Adrenal gland (tissue), 12 donors: ENCODE results near the gene SPDYC. TPM values are rescaled to one million over a fixed set of nuclear protein-coding genes. Genes with fewer than 3 reads are reported as not detected.
A peak's percentile ranks its signal among the peaks of the same experiment; 100 is the strongest.

Source experiments
- DNase-seq, 7 donors: peaks; one replicate each; pipeline ENCODE4 v3.0.0-alpha.2; 2019 to 2020
- H3K27ac ChIP-seq, 5 donors: fragments of 200-600 bp; sonication (generic) in 4 of 5; 1 replicate in 3 of 5; 2 replicates in 2 of 5; pipeline versions ENCODE4 v1.5.1 to v1.8.0; 2016 to 2020; ENCODE audit warnings: mild to moderate bottlenecking in 1 of 5
- H3K27me3 ChIP-seq: fragments of 200-600 bp; 2 replicates; pipeline ENCODE4 v1.8.0; 2021
- H3K36me3 ChIP-seq, 2 donors: fragments of 200-600 bp; replicated peaks in 1 of 2; 1 replicate in 1 of 2; 2 replicates in 1 of 2; pipeline versions ENCODE4 v1.5.1 to v1.8.0; 2018 to 2022
- H3K4me1 ChIP-seq, 2 donors: fragments of 200-600 bp; replicated peaks in 1 of 2; 1 replicate in 1 of 2; 2 replicates in 1 of 2; pipeline versions ENCODE4 v1.5.1 to v1.8.0; 2018 to 2021
- H3K4me3 ChIP-seq, 4 donors: fragments of 200-600 bp; sonication (generic) in 3 of 4; one replicate each; pipeline ENCODE4 v1.5.1; 2016 to 2018
- H3K9me3 ChIP-seq, 3 donors: fragments of 200-600 bp; sonication (generic) in 1 of 3; replicated peaks in 1 of 3; 1 replicate in 2 of 3; 2 replicates in 1 of 3; pipeline versions ENCODE4 v1.5.1 to v1.8.0; 2016 to 2021
- POLR2A ChIP-seq, 2 donors: fragments of 450-650 bp; IDR thresholded peaks; one replicate each; pipeline ENCODE4 v1.6.1; 2017; ENCODE audit warnings: antibody characterized with exemption in 2 of 2, mild to moderate bottlenecking in 2 of 2, moderate library complexity in 1 of 2
- WGBS, 4 donors: extraction: QIAGEN DNeasy Blood & Tissue Kit in 2 of 4; methylation state at CpG; one replicate each; pipeline versions ENCODE4 v1.1.5 to v1.1.7; 2013 to 2017; 5-methylcytosine and 5-hydroxymethylcytosine counted together
- intact Hi-C, 2 donors: fragments of 100-400 bp; cut with DNase I; formaldehyde crosslinking; loops; one replicate each; pipeline versions ENCODE4 v1.14.1 to v1.15.0; 2022 to 2023
- polyA plus RNA-seq, 3 donors: library from polyadenylated mRNA; stranded (reverse); fragments of 200-250 nt in 2 of 3; fragments of 350-450 nt in 1 of 3; fragmentation: Illumina TruSeq in 1 of 3; extraction: RNeasy Lipid Tissue Mini Kit (QIAGEN cat#74804) in 1 of 3; gene quantifications; one replicate each; pipeline ENCODE4 v1.2.3, GENCODE V29; 2013 to 2014
- total RNA-seq, 9 donors: library from RNA; depleted of rRNA in 4 of 9; stranded (reverse); fragments of >200 nt in 4 of 9; fragments of 120-200 nt in 1 of 9; fragmentation: NEBNext Ultra II Directional in 1 of 9; extraction: Animal tissue kit (Norgen Biotek cat#: 25700) in 1 of 9; gene quantifications; one replicate each; pipeline versions ENCODE4 v1.1.0 to v1.2.4, GENCODE V29; 2013 to 2023
- TF ChIP-seq, protein P1 (sequence below), 6 experiments: fragments of 450-650 bp in 4 of 6; fragments of 200-600 bp in 2 of 6; sonication (generic) in 1 of 6; IDR thresholded peaks; 1 replicate in 5 of 6; 2 replicates in 1 of 6; pipeline versions ENCODE4 v1.5.1 to v1.8.0; 2016 to 2021; ENCODE audit warnings: antibody characterized with exemption in 6 of 6, mild to moderate bottlenecking in 2 of 6, moderate library complexity in 1 of 6
- donor health status: healthy with polysubstance abuse.
- donor health status: Bipolar disorder and iron deficiency.
- donor health status: DM: yes; HTN: yes; CAD: no.
- donor health status: DM: no; HTN: no; CAD: no.
- donor health status: DM: no; HTN: no; CAD: no.
- donor health status: DM: yes; HTN: yes; CAD: no.

The SPDYC gene
- total and polyA plus RNA-seq, 12 donors = 0.10 TPM; not detected in 11

DNA sequence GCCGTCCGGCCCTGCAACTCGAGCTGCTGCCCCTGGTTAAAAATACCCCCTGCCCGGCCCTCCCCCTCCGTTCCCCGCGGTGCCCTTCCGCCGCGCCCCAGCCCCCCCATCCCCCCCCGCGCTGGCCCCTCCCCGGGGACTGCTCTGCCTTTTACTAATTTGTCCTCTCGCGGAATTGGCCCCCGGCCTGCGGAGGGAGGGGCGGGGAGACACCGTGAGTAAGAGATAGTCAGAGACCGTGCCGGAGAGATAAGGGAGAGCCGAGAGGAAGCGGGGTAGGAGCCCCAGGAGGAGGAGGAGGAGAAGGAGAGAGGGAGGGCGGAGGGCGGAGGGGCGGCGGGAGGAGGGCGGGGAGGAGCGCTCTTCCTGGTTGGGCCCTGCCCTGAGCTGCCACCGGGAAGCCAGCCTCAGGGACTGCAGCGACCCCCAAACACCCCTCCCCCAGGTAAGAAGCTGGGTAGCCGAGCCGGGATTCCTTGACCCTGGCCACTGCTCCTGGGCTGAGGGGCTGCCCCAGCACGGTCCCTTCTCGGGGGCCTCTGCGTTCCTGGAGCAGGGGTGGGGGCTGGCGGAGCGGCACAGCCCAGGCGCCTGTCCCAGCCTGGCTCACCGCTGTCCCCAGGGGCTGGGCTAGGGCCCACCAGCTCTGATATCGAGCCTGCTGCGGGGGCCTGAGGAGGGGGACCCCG, 11.7 kb downstream of the SPDYC start, which contains the start of gene CAPN1:
Gene CAPN1, plus strand, starts transcription at position 360 of the 689 bp plus-strand sequence. CDS start 774 bp downstream, outside the sequence.
- WGBS, 4 donors = 0 to 1% (median 0%) methylated on average over 1 to 41 of the region's 43 CpGs
- Histone ChIP-seq H3K27ac (peak within 1 kb of the TSS in 4 of 5 donors; percentile 58 to 96 (median 81)), H3K9me3 (no peaks in the 10 kb centered on the region), H3K36me3 (peaks cover 0 to 13% of the 10 kb centered on the region in 2 donors), H3K4me3 (peak within 1 kb of the TSS; percentile 56 to 100 (median 70)), H3K4me1 (peaks cover 12 to 22% of the 10 kb centered on the region in 2 donors), H3K27me3 (no peaks in the 10 kb centered on the region)
- peak; percentile 86 to 94 (median 92) for DNase-seq
- TF ChIP-seq, protein P1, sequence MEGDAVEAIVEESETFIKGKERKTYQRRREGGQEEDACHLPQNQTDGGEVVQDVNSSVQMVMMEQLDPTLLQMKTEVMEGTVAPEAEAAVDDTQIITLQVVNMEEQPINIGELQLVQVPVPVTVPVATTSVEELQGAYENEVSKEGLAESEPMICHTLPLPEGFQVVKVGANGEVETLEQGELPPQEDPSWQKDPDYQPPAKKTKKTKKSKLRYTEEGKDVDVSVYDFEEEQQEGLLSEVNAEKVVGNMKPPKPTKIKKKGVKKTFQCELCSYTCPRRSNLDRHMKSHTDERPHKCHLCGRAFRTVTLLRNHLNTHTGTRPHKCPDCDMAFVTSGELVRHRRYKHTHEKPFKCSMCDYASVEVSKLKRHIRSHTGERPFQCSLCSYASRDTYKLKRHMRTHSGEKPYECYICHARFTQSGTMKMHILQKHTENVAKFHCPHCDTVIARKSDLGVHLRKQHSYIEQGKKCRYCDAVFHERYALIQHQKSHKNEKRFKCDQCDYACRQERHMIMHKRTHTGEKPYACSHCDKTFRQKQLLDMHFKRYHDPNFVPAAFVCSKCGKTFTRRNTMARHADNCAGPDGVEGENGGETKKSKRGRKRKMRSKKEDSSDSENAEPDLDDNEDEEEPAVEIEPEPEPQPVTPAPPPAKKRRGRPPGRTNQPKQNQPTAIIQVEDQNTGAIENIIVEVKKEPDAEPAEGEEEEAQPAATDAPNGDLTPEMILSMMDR (IDR thresholded peaks at IDR 0.05) = no peak
- TF ChIP-seq POLR2A (IDR thresholded peaks at IDR 0.05) = no peak
- intact Hi-C loops = loop anchor here in 1 of 2 donors (5.0 kb wide), 1 partner anchor 44 kb away; no protein-coding TSS in a partner anchor

DNA sequence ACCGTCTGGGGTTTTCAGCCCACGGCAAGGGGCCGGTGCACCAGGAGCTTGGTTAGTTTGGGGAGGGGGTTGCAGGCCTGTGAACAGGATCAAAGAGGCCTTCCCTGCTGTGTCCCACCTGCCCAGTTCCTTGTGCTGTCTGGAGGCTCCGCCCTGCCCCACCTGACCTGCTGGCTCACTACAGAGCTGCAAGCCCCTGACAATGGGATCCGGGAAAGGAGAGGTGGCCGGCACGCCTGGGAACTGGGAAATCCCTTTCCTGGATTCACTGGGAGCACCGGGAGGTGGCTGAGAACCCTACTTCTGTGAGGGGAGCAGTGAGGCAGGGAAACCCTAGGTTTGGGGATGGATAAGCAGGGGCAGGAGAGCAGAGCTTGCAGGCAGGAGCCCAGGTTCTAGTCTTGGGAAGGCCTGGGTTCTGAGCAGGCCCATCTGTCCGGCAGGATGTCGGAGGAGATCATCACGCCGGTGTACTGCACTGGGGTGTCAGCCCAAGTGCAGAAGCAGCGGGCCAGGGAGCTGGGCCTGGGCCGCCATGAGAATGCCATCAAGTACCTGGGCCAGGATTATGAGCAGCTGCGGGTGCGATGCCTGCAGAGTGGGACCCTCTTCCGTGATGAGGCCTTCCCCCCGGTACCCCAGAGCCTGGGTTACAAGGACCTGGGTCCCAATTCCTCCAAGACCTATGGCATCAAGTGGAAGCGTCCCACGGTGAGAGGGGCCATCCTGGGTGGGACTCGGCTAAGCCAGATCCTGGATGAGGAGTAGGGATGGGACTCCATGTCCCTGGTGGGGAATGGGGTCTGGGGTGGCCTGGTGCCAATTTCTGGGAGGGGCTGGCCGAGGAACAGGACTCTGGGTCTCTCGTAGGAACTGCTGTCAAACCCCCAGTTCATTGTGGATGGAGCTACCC, 12.5 kb downstream of the SPDYC start:
- Histone ChIP-seq H3K9me3 (no peaks in the 10 kb centered on the region), H3K27ac (peak overlapping the region in 4 of 5 donors; percentile 54 to 96 (median 81)), H3K27me3 (no peaks in the 10 kb centered on the region), H3K36me3 (peaks cover 0 to 21% of the 10 kb centered on the region in 2 donors), H3K4me3 (peak overlapping the region; percentile 56 to 100 (median 70)), H3K4me1 (peaks cover 12 to 22% of the 10 kb centered on the region in 2 donors)
- DNase-seq = peak in 6 of 7 donors; percentile 36 to 69 (median 44)
- 48 to 68% (median 53%) methylated on average over 9 to 23 of the region's 23 CpGs for WGBS, 4 donors
- no peak for TF ChIP-seq POLR2A (IDR thresholded peaks at IDR 0.05)
- TF ChIP-seq, protein P1 (IDR thresholded peaks at IDR 0.05) = no peak
- intact Hi-C loops = loop anchor here in 1 of 2 donors (5.0 kb wide), 1 partner anchor 45 kb away; no protein-coding TSS in a partner anchor

DNA sequence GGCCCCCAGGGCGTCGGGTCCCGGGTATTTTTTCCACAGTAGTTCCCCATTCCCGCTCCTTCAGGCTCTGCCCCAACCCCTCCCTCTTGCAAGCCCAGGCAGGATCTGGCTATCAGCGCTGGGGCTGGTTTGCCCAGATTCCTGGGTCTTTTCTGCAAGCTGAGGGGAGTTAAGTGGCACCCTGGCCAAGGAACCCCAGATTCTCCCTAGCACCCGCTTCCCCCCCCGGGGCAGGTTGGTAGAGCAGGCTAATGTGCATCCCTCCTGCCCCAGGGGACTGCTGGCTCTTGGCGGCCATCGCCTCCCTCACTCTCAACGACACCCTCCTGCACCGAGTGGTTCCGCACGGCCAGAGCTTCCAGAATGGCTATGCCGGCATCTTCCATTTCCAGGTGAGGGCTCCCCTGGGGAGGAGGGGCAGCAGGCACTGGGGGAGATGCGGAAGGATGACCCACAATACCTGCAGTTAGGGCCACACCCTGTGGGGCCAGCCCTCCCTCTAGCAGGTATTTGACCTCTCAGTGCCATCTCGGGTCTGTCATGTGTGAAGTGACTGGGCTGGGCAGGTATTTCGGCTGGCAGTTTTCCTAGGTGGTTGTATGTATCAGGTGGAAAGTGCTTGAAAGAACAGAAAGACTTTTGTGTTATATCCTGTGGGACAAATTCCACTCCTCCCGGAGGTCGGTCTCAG, 13.3 kb downstream of the SPDYC start:
- Histone ChIP-seq H3K27me3 (no peaks in the 10 kb centered on the region), H3K4me1 (peaks cover 12 to 22% of the 10 kb centered on the region in 2 donors), H3K36me3 (peaks cover 0 to 30% of the 10 kb centered on the region in 2 donors), H3K9me3 (no peaks in the 10 kb centered on the region), H3K4me3 (no peak overlapping the region), H3K27ac (no peak overlapping the region)
- intact Hi-C loops = loop anchor here in 1 of 2 donors (5.0 kb wide), 1 partner anchor 46 kb away; no protein-coding TSS in a partner anchor
- 85 to 94% (median 88%) methylated on average over 13 to 19 of the region's 19 CpGs for WGBS, 4 donors
- TF ChIP-seq, protein P1 (IDR thresholded peaks at IDR 0.05) = no peak
- no peak for TF ChIP-seq POLR2A (IDR thresholded peaks at IDR 0.05)
- peak in 2 of 7 donors; percentile 21 to 51 for DNase-seq
